RWPE2 (cell line): ENCODE measurements around the gene RASGRF1.

Experiments used
- ATAC-seq: fragments of 200-7000 bp; cut with Tn5 transposase; 3 replicates; pipeline ENCODE4 v1.9.1; 2021; ENCODE audit warnings: low read depth
- DNase-seq: peaks from one replicate; pipeline ENCODE4 v3.0.0-alpha.2; 2020; ENCODE audit warnings: low spot score
- H3K27ac ChIP-seq: fragments of 450-650 bp; 2 replicates; pipeline ENCODE4 v1.5.1; 2017; ENCODE audit warnings: mild to moderate bottlenecking; ENCODE audit not compliant: poor library complexity, severe bottlenecking
- H3K27me3 ChIP-seq: fragments of 250-450 bp; sonication (Bioruptor Pico); 2 replicates; pipeline ENCODE4 v1.5.1; 2021; ENCODE audit warnings: mild to moderate bottlenecking, moderate library complexity; ENCODE audit not compliant: insufficient read depth, poor library complexity, severe bottlenecking
- H3K36me3 ChIP-seq: fragments of 250-450 bp; sonication (Bioruptor Pico); 2 replicates; pipeline ENCODE4 v1.5.1; 2020; ENCODE audit warnings: low read depth, mild to moderate bottlenecking, moderate library complexity
- H3K4me1 ChIP-seq: fragments of 250-450 bp; sonication (Bioruptor Pico); 2 replicates; pipeline ENCODE4 v1.5.1; 2021; ENCODE audit warnings: mild to moderate bottlenecking, moderate library complexity; ENCODE audit not compliant: insufficient read depth, poor library complexity, severe bottlenecking
- H3K4me3 ChIP-seq: fragments of 250-450 bp; sonication (Bioruptor Pico); 2 replicates; pipeline ENCODE4 v1.5.1; 2021; ENCODE audit warnings: mild to moderate bottlenecking, moderate library complexity; ENCODE audit not compliant: severe bottlenecking
- H3K9me3 ChIP-seq: fragments of 250-450 bp; sonication (Bioruptor Pico); 2 replicates; pipeline ENCODE4 v1.5.1; 2021; ENCODE audit warnings: mild to moderate bottlenecking, moderate library complexity; ENCODE audit not compliant: severe bottlenecking
- CTCF ChIP-seq: fragments of 450-650 bp; IDR thresholded peaks from one replicate; pipeline ENCODE4 v1.5.1; 2017; ENCODE audit warnings: mild to moderate bottlenecking, moderate library complexity; ENCODE audit not compliant: poor library complexity, severe bottlenecking

RASGRF1 gene

GRCh38 chr15:79023546-79023890, 67.1 kb downstream of the RASGRF1 start:
- Histone ChIP-seq H3K36me3 (no peaks in the 10 kb centered on the region), H3K4me1 (peaks cover 4% of the 10 kb centered on the region), H3K27me3 (no peaks in the 10 kb centered on the region), H3K9me3 (no peaks in the 10 kb centered on the region), H3K4me3 (no peak overlapping the region), H3K27ac (no peak overlapping the region)
- no peak for TF ChIP-seq CTCF
- DNase-seq: peak; percentile 57
- no peak for ATAC-seq

GRCh38 chr15:79018960-79019359, 71.6 kb downstream of the RASGRF1 start:
- Histone ChIP-seq H3K9me3 (no peaks in the 10 kb centered on the region), H3K36me3 (no peaks in the 10 kb centered on the region), H3K27me3 (no peaks in the 10 kb centered on the region), H3K4me3 (no peak overlapping the region), H3K27ac (no peak overlapping the region), H3K4me1 (no peaks in the 10 kb centered on the region)
- no peak for ATAC-seq
- DNase-seq: no peak
- no peak for TF ChIP-seq CTCF

GRCh38 chr15:79017953-79018352, 72.6 kb downstream of the RASGRF1 start:
- TF ChIP-seq CTCF: no peak
- no peak overlapping the region for H3K4me3 ChIP-seq
- DNase-seq (no peak), ATAC-seq (no peak)
- H3K27me3 ChIP-seq: no peaks in the 10 kb centered on the region
- H3K36me3 ChIP-seq: no peaks in the 10 kb centered on the region
- no peaks in the 10 kb centered on the region for H3K9me3 ChIP-seq
- no peak overlapping the region for H3K27ac ChIP-seq
- H3K4me1 ChIP-seq: no peaks in the 10 kb centered on the region

GRCh38 chr15:79016527-79017170, 73.9 kb downstream of the RASGRF1 start:
- ATAC-seq (peak; percentile 11; the same call in 1 of the 3 replicates), DNase-seq (no peak)
- no peaks in the 10 kb centered on the region for H3K27me3 ChIP-seq
- no peak for TF ChIP-seq CTCF
- no peaks in the 10 kb centered on the region for H3K4me1 ChIP-seq
- no peaks in the 10 kb centered on the region for H3K9me3 ChIP-seq
- no peaks in the 10 kb centered on the region for H3K36me3 ChIP-seq
- no peak overlapping the region for H3K4me3 ChIP-seq
- no peak overlapping the region for H3K27ac ChIP-seq

GRCh38 chr15:79015416-79015815, 75.2 kb downstream of the RASGRF1 start:
- ATAC-seq (no peak), DNase-seq (peak; percentile 24)
- no peaks in the 10 kb centered on the region for H3K9me3 ChIP-seq
- TF ChIP-seq CTCF: no peak
- no peak overlapping the region for H3K4me3 ChIP-seq
- no peak overlapping the region for H3K27ac ChIP-seq
- no peaks in the 10 kb centered on the region for H3K27me3 ChIP-seq
- H3K36me3 ChIP-seq: no peaks in the 10 kb centered on the region
- H3K4me1 ChIP-seq: no peaks in the 10 kb centered on the region
